ENCODE data around the gene KCND3. TPM values are rescaled to one million over a fixed set of nuclear protein-coding genes. Genes with fewer than 3 reads are reported as not detected.

Gene KCND3
- polyA plus RNA-seq, 3 donors, result 1.3 to 1.5 (median 1.4) TPM

GRCh38 chr1:111729946-111730681, 259.4 kb downstream of the KCND3 start:
- no peak for DNase-seq

GRCh38 chr1:111729271-111729921, 260.1 kb downstream of the KCND3 start:
- DNase-seq, result no peak

- DNase-seq, result no peak
These were observed 262.4 kb downstream of the KCND3 start for GRCh38 chr1:111727056-111727455.

GRCh38 chr1:111725192-111725591, 264.3 kb downstream of the KCND3 start:
- DNase-seq, result peak; percentile 44

GRCh38 chr1:111723871-111724270, 265.6 kb downstream of the KCND3 start:
- no peak for DNase-seq

- DNase-seq, result no peak
These were observed 266.2 kb downstream of the KCND3 start for GRCh38 chr1:111723091-111723806.

GRCh38 chr1:111720977-111721786, 268.3 kb downstream of the KCND3 start:
- DNase-seq, result no peak

Other genes starting within 250 kb of the KCND3 start
- 10 to 100 TPM; 19.8 to 22.6 (median 20.3) TPM for gene DDX20, start 233.8 kb downstream of the KCND3 start, polyA plus RNA-seq (ENCODE audit: insufficient read length in 3 of 3)

Measured in renal pelvis (tissue), 4 donors.